ENCODE measurements around the gene FRZB. TPM values are rescaled to one million over a fixed set of nuclear protein-coding genes. Genes with fewer than 3 reads are reported as not detected.

Gene FRZB
- total RNA-seq, 2 donors from 2014 or later = 1.8 to 2.4 TPM

DNA sequence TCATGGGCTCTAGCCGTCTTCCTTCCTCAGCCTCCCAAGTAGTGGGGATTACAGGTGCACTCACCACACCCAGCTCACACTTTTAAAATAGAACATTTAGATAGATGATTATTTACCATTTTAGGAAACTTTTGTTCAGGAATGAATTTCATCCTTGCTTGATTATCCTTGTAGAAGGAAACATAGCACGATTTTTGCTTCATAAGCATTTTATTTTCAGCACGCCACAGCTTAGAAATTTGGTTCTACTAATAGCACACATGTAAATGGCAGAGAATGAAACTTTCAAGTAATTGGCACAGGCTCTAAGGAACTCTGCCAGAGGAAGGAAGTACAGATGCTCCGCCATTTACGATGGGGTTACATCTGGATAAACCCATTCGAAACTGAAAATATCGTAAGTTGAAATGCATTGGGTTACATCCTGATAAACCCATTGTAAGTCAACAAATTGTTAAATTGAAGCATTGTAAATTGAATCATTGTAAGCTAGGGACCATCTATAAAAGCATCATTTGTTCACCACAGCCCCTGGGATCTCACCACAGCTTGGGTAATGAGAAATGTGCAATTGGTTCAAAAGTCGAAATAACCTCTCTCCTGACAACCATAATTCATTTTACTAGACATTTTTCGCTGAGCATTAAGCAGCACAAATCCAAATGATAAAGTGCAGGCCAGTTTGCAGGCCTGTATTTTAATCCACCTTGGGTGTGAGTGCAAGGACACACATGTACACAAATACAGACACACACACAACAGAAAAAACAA, 33.2 kb downstream of the FRZB start:
- Histone ChIP-seq H3K4me1 (no peaks in the 10 kb centered on the region), H3K27ac (no peak overlapping the region), H3K27me3 (no peaks in the 10 kb centered on the region), H3K9me3 (no peaks in the 10 kb centered on the region), H3K4me3 (no peak overlapping the region), H3K36me3 (no peaks in the 10 kb centered on the region)
- no peak for DNase-seq (ENCODE audit: low spot score)
- TF ChIP-seq CTCF (IDR thresholded peaks at IDR 0.05) = no peak

GRCh38 chr2:182831921-182832320, 34.5 kb downstream of the FRZB start:
- no peaks in the 10 kb centered on the region for H3K9me3 ChIP-seq
- H3K4me1 ChIP-seq = no peaks in the 10 kb centered on the region
- no peak overlapping the region for H3K27ac ChIP-seq
- TF ChIP-seq CTCF (IDR thresholded peaks at IDR 0.05) = no peak
- DNase-seq (ENCODE audit: low spot score) = no peak
- H3K4me3 ChIP-seq = no peak overlapping the region
- H3K36me3 ChIP-seq = no peaks in the 10 kb centered on the region
- H3K27me3 ChIP-seq = no peaks in the 10 kb centered on the region

GRCh38 chr2:182831101-182831500, 35.3 kb downstream of the FRZB start:
- Histone ChIP-seq H3K4me3 (no peak overlapping the region), H3K36me3 (no peaks in the 10 kb centered on the region), H3K27ac (no peak overlapping the region), H3K27me3 (no peaks in the 10 kb centered on the region), H3K9me3 (no peaks in the 10 kb centered on the region), H3K4me1 (no peaks in the 10 kb centered on the region)
- DNase-seq (ENCODE audit: low spot score) = no peak
- TF ChIP-seq CTCF (IDR thresholded peaks at IDR 0.05) = no peak

DNA sequence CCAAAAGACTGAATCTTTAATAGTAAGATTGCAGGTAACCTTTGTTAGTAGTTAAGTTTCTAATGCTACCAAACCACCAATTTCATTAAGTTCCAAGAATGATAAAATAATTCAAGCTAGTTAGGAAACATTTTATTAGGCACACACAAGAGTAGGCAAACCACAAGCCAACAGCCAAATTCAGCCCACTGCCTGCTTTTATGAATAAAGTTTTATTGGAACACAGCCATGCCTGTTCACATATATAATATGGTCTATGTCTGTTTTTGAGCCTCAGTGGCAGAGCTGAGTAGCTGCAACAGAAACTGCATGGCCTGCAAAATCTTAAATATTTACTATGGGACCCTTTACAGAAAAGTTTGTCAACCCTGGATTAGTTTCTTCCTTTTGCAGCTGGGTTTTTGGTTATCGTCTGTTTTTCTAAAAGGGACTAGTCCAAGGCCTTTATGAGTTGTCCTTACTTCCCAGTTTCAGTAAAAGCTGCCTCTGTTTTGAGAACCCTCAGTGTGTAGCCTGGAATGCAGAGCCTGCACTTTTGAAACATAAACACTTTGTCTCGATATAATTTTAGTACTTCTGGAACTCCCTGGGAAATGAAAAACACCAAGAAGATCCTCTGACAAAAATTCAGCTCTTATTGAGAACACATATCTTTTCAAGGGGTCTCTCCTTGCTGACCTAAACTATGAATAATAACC, 39.1 kb downstream of the FRZB start:
- no peaks in the 10 kb centered on the region for H3K9me3 ChIP-seq
- DNase-seq (ENCODE audit: low spot score) = no peak
- H3K36me3 ChIP-seq = no peaks in the 10 kb centered on the region
- H3K4me1 ChIP-seq = no peaks in the 10 kb centered on the region
- H3K27me3 ChIP-seq = no peaks in the 10 kb centered on the region
- H3K4me3 ChIP-seq = no peak overlapping the region
- no peak for TF ChIP-seq CTCF (IDR thresholded peaks at IDR 0.05)
- H3K27ac ChIP-seq = no peak overlapping the region

DNA sequence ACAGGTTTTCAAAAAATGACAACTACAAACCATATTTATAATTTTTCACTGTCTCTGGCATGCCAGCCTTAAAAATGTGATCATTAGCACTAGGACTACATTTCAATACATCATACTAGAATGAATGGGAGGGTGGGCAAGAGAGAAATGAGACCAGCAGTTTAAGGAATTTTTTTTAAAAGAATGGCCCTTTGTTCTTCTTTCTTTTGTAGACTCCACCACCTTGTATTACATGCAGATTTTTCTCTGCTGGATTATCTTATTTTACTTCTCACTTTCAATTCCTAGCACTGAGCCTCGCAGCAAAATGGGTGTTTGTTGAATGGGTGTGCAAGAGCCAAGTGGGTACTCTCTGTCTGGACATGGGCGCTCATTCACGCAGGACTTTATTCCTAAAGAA, 39.9 kb downstream of the FRZB start:
- TF ChIP-seq CTCF (IDR thresholded peaks at IDR 0.05) = no peak
- H3K27ac ChIP-seq = no peak overlapping the region
- no peaks in the 10 kb centered on the region for H3K9me3 ChIP-seq

More for the DNA sequence above, 39.9 kb downstream of the FRZB start:
- Histone ChIP-seq H3K4me1 (no peaks in the 10 kb centered on the region), H3K27me3 (no peaks in the 10 kb centered on the region), H3K36me3 (no peaks in the 10 kb centered on the region), H3K4me3 (no peak overlapping the region)
- no peak for DNase-seq (ENCODE audit: low spot score)

All from right atrium auricular region (tissue), 2 donors.